Activated CD4-positive, alpha-beta memory T cell treated with anti-CD3 and anti-CD28 coated beads, Interleukin-2, amount 10 ng/mL, durations not matched to agents 7 days and 5 days (primary cell): ENCODE data around the gene DLG5. TPM values are rescaled to one million over a fixed set of nuclear protein-coding genes. Genes with fewer than 3 reads are reported as not detected.

Experiments used
- CTCF ChIA-PET: fragments of 350-600 bp; sonication (Branson Sonifier 250); formaldehyde crosslinking; loops from one replicate; lab custom pipeline; 2021; ENCODE audit warnings: antibody characterized with exemption, inconsistent platforms; lab: Charles Lee
- POLR2A ChIA-PET: fragments of 350-600 bp; sonication (Branson Sonifier 250); formaldehyde crosslinking; loops from one replicate; lab custom pipeline; 2021; ENCODE audit warnings: antibody characterized with exemption; lab: Charles Lee
- DNase-seq: peaks from one replicate; pipeline ENCODE4 v3.0.0-alpha.2; 2020
- H3K27ac Mint-ChIP-seq: one replicate; pipeline ENCODE4 v1.8.0; 2021; ENCODE audit warnings: mild to moderate bottlenecking, mixed read lengths
- H3K27me3 Mint-ChIP-seq: one replicate; pipeline ENCODE4 v1.8.0; 2021; ENCODE audit warnings: mixed read lengths
- H3K36me3 Mint-ChIP-seq: one replicate; pipeline ENCODE4 v1.8.0; 2021; ENCODE audit warnings: low read depth, mixed read lengths
- H3K4me1 Mint-ChIP-seq: one replicate; pipeline ENCODE4 v1.8.0; 2021; ENCODE audit warnings: mixed read lengths
- H3K4me3 Mint-ChIP-seq: one replicate; pipeline ENCODE4 v1.8.0; 2021; ENCODE audit warnings: mild to moderate bottlenecking, mixed read lengths
- H3K9me3 Mint-ChIP-seq: one replicate; pipeline ENCODE4 v1.8.0; 2021; ENCODE audit warnings: mixed read lengths
- total RNA-seq, 2 experiments: library from RNA; stranded (reverse); gene quantifications; one replicate each; pipeline ENCODE4 v1.2.3, GENCODE V29; 2021

Gene DLG5
- total RNA-seq, 2 experiments from 2014 or later = 9.6 to 9.9 TPM

DNA sequence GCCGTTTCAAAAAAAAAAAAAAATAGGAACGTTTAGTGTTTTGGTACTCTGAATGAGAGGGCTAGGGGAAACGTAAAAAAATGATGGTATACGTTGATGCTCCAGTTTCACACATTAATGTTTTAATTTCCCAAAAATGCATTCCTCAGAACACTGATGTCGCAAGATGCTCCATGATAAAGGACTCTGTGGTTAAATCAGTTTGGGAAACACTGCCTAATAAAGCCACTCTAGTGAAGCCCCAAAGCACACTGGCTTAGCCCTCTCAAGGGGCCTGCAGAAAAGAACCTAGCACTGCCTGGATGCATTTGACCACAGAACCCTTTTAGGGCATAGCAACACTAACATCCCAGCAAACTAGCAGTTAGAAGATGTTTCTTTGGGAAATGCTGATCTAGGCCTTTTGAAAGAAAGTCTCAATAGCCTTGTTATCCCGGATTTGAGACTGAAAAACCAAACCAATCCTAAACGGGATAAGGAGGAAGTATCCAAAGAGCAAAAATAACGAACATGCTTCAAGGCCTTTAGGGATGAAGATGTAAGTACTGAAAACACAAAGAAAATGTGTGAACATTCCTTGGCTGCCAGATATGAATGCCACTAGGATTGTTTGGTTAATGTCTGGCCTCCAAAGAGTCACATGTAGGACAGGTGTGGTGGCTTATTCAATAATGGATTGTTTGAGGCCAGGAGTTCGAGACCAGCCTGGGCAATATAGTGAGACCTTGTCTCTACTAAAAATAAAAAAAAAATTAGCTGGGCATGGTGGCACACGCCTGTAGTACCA is 11.0 kb downstream of the DLG5 start:
- no peak for DNase-seq
- ChIA-PET POLR2A (no interaction called here), CTCF (no interaction called here)
- Mint-ChIP-seq H3K4me3 (no peak overlapping the region), H3K27me3 (peaks cover 4% of the 10 kb centered on the region), H3K27ac (no peak overlapping the region), H3K36me3 (no peaks in the 10 kb centered on the region), H3K9me3 (no peaks in the 10 kb centered on the region), H3K4me1 (no peaks in the 10 kb centered on the region)

DNA sequence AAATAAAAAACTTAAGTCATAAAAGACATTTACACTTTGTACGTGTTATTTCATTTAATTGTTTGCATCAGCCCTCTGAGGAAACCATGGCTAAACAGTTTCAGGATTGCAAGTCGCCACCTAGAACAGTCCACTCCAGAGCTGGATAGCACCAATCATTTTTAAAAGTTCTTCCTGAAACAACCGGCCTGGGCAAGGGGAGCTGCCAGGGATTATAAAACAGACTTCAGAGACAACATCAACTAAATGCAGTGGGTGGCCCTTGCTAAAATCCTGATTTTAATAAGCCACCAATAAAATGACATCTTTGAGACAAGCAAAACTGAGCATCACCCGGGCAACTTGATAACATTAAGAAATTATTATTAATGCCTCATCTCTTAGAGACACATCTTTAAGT is 13.5 kb downstream of the DLG5 start:
- ChIA-PET POLR2A (no interaction called here), CTCF (no interaction called here)
- no peak overlapping the region for H3K4me3 Mint-ChIP-seq
- DNase-seq = no peak
- no peaks in the 10 kb centered on the region for H3K4me1 Mint-ChIP-seq
- H3K27ac Mint-ChIP-seq = no peak overlapping the region
- no peaks in the 10 kb centered on the region for H3K9me3 Mint-ChIP-seq
- no peaks in the 10 kb centered on the region for H3K36me3 Mint-ChIP-seq
- H3K27me3 Mint-ChIP-seq = no peaks in the 10 kb centered on the region

DNA sequence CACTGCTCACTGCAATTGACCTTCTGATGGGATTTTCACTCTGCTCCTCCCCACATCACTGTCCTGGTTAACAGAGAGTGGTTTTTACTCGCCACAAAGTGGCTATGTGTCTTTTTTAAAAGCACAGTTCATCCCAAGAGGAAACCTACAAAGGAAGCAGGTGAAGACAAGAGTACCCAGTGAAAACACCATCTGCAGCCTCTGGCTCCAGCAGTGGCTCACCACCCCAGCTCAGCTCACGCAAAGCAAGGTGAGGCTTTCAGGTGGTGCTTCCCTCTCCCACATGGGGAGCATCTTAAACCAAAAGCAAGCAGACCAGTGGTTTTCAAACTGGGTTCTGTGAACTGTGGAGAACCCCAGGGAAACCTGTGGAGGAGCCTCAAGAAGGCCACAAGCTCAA is 14.0 kb downstream of the DLG5 start:
- Mint-ChIP-seq H3K4me3 (no peak overlapping the region), H3K9me3 (no peaks in the 10 kb centered on the region), H3K27ac (no peak overlapping the region), H3K36me3 (no peaks in the 10 kb centered on the region), H3K4me1 (no peaks in the 10 kb centered on the region), H3K27me3 (no peaks in the 10 kb centered on the region)
- DNase-seq = no peak
- ChIA-PET POLR2A (no interaction called here), CTCF (interaction anchor here (0.6 kb wide), 1 partner anchor 136 kb away, joined by 8 read pairs; no protein-coding TSS in a partner anchor)

DNA sequence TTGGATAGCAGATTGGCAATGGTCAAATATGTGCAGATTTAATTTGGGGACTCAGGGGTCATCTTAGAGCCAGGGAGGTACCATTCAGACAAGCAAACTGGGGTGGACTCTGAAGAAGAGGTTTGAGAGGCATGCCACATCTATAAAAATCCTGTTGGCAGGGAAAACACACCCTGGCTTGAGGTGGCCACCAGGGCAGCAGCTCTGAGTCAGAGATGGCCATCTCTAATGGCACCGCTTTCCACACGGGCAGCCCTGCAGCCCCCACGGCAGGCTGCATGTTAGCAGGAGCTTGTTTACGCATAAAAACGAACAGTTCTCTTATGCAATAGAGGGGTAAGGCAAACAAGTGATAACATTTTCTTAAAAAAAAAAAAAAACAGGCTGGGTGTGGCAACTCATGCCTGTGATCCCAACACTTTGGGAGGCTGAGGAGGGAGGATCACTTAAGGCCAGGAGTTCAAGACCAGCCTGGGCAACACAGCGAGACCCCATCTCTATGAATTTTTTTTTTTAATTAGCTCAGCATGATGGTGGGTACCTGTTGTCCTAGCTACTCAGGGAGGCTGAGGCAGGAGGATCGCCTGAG is 14.9 kb downstream of the DLG5 start:
- POLR2A ChIA-PET = no interaction called here
- CTCF ChIA-PET = interaction anchor here (0.6 to 0.7 kb wide), 2 partner anchors 50 to 137 kb away, joined by 5 to 8 read pairs; no protein-coding TSS in a partner anchor
- Mint-ChIP-seq H3K36me3 (no peaks in the 10 kb centered on the region), H3K27me3 (no peaks in the 10 kb centered on the region), H3K4me3 (no peak overlapping the region), H3K27ac (no peak overlapping the region), H3K9me3 (no peaks in the 10 kb centered on the region), H3K4me1 (no peaks in the 10 kb centered on the region)
- no peak for DNase-seq

DNA sequence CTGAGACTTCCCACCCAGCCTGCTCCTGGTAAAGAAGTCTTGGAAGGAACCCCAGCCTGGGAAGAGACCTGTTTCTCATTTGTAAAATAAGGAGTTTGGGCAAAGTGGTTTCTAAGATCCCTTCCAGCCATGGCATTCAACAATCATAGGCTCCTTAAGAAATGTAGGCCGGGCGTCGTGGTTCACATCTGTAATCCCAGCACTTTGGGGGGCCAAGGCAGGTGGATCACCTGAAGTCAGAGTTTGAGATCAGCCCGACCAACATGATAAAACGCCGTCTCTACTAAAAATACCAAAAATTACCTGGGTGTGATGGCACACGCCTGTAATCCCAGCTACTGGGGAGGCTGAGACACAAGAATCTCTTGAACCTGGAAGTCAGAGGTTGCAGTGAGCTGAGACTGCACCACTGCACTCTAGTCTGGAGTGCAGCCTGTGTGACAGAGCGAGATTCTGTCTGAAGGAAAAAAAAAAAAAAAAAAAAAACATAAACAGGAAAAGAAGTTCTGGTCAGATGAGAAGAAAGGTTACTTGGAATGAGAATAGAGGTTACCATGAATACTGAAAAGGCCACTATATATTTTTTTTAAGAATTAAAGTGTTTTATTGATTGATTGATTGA is 15.9 kb downstream of the DLG5 start:
- no peaks in the 10 kb centered on the region for H3K36me3 Mint-ChIP-seq
- no peaks in the 10 kb centered on the region for H3K4me1 Mint-ChIP-seq
- no peaks in the 10 kb centered on the region for H3K9me3 Mint-ChIP-seq
- no peak overlapping the region for H3K27ac Mint-ChIP-seq
- no peak overlapping the region for H3K4me3 Mint-ChIP-seq
- ChIA-PET CTCF (no interaction called here), POLR2A (no interaction called here)
- no peak for DNase-seq
- no peaks in the 10 kb centered on the region for H3K27me3 Mint-ChIP-seq

DNA sequence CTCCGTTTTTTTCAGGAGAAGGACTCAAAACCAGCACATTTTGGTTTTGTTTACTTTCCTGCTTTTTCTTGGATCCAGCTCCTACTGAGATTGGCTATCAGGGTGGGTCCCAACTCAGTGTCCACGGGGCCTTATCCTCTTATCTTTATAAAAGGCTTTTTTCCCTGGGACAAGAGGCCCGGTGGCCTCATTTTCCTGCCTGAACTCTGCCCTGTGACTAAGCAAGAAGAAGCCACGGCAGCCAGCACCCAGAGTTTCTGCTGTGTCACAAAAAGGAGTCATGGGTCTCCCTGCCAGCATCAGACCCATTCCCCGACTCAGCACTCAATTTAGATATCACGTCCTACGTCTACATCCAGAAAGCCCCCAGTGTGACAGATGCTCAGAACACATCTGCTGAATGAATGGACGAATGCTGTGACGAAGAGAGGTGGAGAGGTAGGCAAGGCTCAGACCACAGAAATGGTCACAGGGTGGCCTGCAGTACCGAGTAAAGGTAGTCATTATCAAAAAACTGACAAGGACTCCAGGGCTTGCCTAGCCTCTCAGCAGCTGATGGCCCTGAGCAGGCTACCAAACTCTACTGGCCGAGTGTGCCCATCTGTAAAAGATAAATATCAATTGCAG is 16.7 kb downstream of the DLG5 start:
- Mint-ChIP-seq H3K27ac (no peak overlapping the region), H3K27me3 (no peaks in the 10 kb centered on the region), H3K4me1 (no peaks in the 10 kb centered on the region), H3K9me3 (no peaks in the 10 kb centered on the region), H3K4me3 (no peak overlapping the region), H3K36me3 (no peaks in the 10 kb centered on the region)
- ChIA-PET CTCF (no interaction called here), POLR2A (no interaction called here)
- no peak for DNase-seq

DNA sequence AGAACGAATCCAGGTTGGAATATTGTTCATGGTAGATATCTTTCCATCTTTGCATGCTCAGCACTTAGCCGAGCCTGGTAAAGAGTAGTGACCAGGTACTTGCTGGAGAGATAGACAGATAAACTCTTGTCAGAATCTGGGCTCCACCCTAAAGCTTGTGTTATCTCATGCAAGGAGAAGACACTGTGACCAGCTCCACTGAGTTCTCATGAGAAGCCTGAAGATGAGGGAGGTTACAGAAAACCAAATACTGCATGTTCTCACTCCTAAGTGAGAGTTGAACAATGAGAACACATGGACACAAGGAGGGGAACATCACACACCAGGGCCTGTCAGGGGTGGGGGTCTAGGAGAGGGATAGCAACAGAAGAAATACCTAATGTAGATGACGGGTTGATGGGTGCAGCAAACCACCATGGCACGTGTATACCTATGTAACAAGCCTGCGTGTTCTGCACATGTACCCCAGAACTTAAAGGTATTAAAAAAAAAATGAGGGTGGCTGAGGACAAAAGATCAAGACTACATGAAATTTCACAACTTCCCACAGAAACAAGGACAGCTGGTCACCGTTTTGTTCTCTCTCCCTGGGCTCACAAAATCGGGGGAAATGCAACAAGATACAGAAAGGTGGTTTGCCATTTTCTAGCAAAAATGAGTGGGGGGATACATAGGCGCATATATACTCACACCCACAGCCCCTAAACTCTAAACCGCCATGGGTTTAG is 17.4 kb downstream of the DLG5 start:
- Mint-ChIP-seq H3K27me3 (no peaks in the 10 kb centered on the region), H3K27ac (no peak overlapping the region), H3K9me3 (no peaks in the 10 kb centered on the region), H3K4me1 (no peaks in the 10 kb centered on the region), H3K36me3 (no peaks in the 10 kb centered on the region), H3K4me3 (no peak overlapping the region)
- ChIA-PET POLR2A (no interaction called here), CTCF (no interaction called here)
- DNase-seq = no peak

DNA sequence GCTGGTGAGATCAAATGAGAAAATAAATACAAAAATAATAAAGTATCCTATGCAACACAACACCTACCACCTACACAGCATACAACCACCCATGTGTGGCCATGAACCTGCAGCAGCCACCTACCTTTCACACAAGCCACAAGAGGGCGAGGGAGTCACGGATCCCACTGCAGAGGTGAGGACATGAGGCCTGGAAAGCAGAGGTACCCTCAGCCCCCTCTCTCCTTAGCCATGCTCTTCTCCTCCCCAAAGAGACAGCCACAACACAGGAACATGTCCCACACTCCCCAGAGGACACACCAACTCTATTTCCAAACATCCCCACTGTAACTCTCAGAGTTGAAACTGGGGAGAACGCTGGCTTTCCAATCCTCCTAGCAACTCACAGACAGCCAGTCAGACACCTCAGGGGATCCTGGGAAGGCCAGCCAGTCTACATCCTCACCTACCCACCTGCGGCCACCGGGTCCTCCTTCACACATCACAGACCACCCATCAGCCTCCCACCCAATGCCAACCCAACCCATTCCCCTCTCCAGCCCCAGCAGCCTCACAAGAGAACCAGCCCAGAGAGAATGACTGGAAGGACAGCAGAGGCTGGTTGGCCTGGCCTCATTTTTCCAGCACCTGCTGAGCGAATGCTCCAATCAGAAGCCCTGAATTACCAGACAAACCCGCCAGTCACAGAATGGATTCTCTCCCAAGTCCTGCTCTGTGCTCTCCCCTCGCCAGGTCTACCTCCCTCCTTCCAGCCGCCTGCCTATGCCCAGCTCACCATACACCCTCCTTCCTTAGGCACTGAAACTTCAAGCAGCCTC is 18.4 kb downstream of the DLG5 start:
- Mint-ChIP-seq H3K9me3 (no peaks in the 10 kb centered on the region), H3K4me1 (no peaks in the 10 kb centered on the region), H3K27ac (no peak overlapping the region), H3K36me3 (no peaks in the 10 kb centered on the region), H3K4me3 (no peak overlapping the region), H3K27me3 (no peaks in the 10 kb centered on the region)
- CTCF ChIA-PET = no interaction called here
- DNase-seq = no peak
- POLR2A ChIA-PET = no interaction called here

DNA sequence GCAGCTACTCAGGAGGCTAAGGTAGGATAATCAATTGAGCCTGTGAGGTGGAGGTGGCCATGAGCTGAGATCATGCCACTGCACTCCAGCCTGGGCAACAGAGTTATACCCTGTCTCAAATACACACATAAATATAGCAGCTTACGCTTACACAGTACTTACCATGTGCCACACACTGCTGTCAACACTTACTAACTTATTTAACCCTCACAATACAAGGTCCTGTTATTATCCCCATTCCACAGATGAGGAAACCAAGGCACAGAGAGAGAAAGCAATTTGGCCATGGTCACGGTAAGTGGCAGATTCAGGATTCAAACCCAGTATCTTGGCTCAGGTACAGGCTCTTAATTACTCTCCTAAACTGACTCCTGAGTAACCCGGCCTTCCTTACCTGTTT is 19.1 kb downstream of the DLG5 start:
- Mint-ChIP-seq H3K27me3 (no peaks in the 10 kb centered on the region), H3K27ac (no peak overlapping the region), H3K4me3 (no peak overlapping the region), H3K4me1 (no peaks in the 10 kb centered on the region), H3K9me3 (no peaks in the 10 kb centered on the region), H3K36me3 (no peaks in the 10 kb centered on the region)
- no peak for DNase-seq
- CTCF ChIA-PET = no interaction called here
- POLR2A ChIA-PET = no interaction called here

DNA sequence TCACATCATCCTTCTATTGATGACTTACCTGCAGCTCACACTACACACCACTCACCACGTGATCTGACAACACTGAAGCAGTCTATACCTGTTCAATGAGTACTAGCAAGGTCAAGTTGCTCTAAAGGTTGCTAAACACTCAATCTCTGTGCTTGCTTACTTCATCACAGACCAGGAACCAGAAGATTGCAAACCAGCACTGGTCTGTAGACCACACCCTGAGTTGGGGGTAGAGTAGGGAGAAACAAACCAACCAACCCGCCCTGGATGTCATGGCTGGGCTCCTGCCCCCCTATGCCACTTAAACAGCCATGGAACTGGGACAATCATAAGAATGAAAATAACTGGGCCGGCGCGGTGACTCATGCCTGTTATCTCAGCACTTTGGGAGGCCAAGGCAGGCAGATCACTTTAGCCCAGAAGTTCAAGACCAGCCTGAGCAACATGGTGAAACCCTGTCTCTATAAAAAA is 19.6 kb downstream of the DLG5 start:
- DNase-seq = no peak

DNA sequence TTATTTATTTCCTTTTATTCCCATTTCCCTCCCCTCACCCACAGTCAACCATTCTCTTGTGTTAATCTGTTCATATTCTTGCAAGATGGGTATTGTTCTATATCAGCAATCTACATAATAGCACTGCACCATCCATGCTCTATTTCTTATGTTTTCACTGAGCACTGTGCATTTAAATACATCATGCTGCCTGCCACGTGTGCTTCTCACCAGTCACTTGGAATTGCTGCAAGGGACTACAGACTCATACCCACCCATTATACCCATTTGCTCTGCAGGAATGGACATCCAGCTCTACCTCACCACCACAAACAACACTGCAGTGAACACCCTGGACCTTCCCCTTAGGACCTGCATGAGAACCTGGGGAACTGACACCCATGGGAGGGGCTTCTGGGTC is 20.8 kb downstream of the DLG5 start:
- Mint-ChIP-seq H3K4me1 (no peaks in the 10 kb centered on the region), H3K4me3 (no peak overlapping the region), H3K27ac (no peak overlapping the region), H3K9me3 (no peaks in the 10 kb centered on the region), H3K36me3 (no peaks in the 10 kb centered on the region), H3K27me3 (no peaks in the 10 kb centered on the region)
- DNase-seq = no peak
- CTCF ChIA-PET = no interaction called here
- POLR2A ChIA-PET = no interaction called here

More for the DNA sequence above, 19.6 kb downstream of the DLG5 start:
- Mint-ChIP-seq H3K4me3 (no peak overlapping the region), H3K36me3 (no peaks in the 10 kb centered on the region), H3K4me1 (no peaks in the 10 kb centered on the region), H3K27me3 (no peaks in the 10 kb centered on the region), H3K27ac (no peak overlapping the region), H3K9me3 (no peaks in the 10 kb centered on the region)
- POLR2A ChIA-PET = no interaction called here
- CTCF ChIA-PET = no interaction called here

DNA sequence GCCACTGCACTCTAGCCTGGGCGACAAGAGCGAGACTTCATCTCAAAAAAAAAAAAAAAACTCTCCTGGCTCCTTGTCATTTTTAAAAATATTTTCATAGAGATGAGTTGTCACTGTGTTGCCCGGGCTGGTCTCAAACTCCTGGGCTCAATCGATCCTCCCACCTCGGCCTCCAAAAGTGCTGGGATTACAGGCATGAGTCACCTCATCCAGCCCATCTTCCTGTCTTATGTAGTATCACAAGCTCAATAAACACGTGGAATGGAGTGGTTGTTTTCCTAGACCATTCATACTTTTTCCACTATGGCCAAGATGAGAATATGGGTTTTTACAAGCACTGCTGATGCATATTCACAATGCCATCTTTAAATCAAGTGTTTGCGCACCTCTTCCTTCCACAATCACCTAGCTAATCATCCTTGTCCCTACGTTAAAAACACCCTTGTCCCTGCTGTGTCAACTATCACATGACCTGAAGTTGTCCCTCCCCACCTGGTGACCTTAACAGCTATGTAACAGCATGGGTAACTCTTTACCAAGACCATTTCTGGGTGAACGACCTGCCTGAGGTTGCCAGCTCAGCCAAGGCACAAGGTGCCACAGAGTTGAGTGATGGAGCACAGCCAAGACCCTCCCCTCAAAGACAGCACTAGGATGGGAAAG is 21.3 kb downstream of the DLG5 start:
- Mint-ChIP-seq H3K27me3 (no peaks in the 10 kb centered on the region), H3K36me3 (no peaks in the 10 kb centered on the region), H3K4me3 (no peak overlapping the region), H3K9me3 (no peaks in the 10 kb centered on the region), H3K27ac (no peak overlapping the region), H3K4me1 (no peaks in the 10 kb centered on the region)
- DNase-seq = no peak
- POLR2A ChIA-PET = no interaction called here
- CTCF ChIA-PET = no interaction called here
